Measurements from ENCODE around the gene ZNF256.

DNA sequence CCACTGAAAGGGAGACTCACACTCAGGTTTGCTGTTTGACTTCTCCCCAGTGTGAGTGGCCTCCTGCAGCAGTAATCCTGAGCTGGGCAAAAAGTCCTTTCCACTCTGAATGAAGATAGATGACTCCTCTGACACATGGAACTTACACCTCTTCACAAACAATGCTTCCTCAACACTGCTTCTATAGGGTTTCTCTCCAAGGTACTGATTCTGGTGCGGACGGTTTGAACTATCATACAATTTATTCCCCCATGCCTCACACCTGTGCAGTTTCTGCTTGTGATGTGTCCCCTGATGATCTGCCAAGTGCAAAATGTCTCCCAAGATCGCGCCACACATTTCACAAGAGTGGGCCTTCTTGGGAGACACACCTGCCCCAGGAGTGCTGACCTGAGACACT lies 19.9 kb downstream of the ZNF256 start:
- TF ChIP-seq, protein P1, sequence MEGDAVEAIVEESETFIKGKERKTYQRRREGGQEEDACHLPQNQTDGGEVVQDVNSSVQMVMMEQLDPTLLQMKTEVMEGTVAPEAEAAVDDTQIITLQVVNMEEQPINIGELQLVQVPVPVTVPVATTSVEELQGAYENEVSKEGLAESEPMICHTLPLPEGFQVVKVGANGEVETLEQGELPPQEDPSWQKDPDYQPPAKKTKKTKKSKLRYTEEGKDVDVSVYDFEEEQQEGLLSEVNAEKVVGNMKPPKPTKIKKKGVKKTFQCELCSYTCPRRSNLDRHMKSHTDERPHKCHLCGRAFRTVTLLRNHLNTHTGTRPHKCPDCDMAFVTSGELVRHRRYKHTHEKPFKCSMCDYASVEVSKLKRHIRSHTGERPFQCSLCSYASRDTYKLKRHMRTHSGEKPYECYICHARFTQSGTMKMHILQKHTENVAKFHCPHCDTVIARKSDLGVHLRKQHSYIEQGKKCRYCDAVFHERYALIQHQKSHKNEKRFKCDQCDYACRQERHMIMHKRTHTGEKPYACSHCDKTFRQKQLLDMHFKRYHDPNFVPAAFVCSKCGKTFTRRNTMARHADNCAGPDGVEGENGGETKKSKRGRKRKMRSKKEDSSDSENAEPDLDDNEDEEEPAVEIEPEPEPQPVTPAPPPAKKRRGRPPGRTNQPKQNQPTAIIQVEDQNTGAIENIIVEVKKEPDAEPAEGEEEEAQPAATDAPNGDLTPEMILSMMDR (IDR thresholded peaks at IDR 0.05; ENCODE audit: low read length), result no peak
- no peak for TF ChIP-seq EZH2 (optimal IDR thresholded peaks at IDR 0.05; ENCODE audit: low read depth, low read length)
